ENCODE results near the gene SHMT2. TPM values are rescaled to one million over a fixed set of nuclear protein-coding genes. Genes with fewer than 3 reads are reported as not detected.

Gene SHMT2
- total and polyA plus RNA-seq, 2 donors (not counting 1 experiment from before 2014, with no cell fraction given) = 154 to 380 TPM

DNA sequence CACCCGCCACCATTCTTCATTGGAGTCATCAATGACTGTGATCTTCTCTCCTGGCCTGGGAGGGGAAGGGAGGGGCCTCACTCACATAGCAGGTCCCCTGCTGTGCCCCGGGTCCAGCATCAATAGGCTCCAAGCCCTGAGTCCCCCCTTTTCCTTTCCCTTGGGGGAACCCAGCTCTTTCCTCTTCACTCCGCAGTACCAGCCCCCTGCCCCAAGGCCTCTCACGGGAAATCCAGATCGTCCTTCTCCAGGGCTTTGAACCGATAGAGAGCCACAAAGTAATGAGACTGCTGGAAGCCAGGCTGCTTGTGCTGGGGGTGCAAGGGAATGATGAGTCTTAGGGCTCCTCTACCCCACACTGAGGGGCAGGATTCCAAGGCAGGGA, 14.8 kb downstream of the SHMT2 start:
- TF ChIP-seq, protein P1, sequence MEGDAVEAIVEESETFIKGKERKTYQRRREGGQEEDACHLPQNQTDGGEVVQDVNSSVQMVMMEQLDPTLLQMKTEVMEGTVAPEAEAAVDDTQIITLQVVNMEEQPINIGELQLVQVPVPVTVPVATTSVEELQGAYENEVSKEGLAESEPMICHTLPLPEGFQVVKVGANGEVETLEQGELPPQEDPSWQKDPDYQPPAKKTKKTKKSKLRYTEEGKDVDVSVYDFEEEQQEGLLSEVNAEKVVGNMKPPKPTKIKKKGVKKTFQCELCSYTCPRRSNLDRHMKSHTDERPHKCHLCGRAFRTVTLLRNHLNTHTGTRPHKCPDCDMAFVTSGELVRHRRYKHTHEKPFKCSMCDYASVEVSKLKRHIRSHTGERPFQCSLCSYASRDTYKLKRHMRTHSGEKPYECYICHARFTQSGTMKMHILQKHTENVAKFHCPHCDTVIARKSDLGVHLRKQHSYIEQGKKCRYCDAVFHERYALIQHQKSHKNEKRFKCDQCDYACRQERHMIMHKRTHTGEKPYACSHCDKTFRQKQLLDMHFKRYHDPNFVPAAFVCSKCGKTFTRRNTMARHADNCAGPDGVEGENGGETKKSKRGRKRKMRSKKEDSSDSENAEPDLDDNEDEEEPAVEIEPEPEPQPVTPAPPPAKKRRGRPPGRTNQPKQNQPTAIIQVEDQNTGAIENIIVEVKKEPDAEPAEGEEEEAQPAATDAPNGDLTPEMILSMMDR (conservative IDR thresholded peaks at IDR 0.05 in 1 of 2, IDR thresholded peaks at IDR 0.05 in 1 of 2; ENCODE audit: low read depth in 1 of 2, low read length in 2 of 2) = no peak
- TF ChIP-seq EZH2 (IDR thresholded peaks at IDR 0.05; ENCODE audit: low read length, missing control alignments) = no peak
- no peak overlapping the region for H2AFZ ChIP-seq (ENCODE audit: low read length)
- H3K4me1 ChIP-seq (ENCODE audit: control insufficient read depth, extremely low read depth, insufficient read depth, low read length) = peaks cover 20% of the 10 kb centered on the region
- no peak for DNase-seq (ENCODE audit: low read depth in 2 of 2)
- H4K20me1 ChIP-seq (ENCODE audit: control insufficient read depth, extremely low read depth, insufficient read depth, low read length) = no peaks in the 10 kb centered on the region
- H3K4me2 ChIP-seq (ENCODE audit: extremely low read depth, insufficient read depth, low read length) = no peak overlapping the region
- no peak overlapping the region for H3K27ac ChIP-seq (ENCODE audit: insufficient read depth, low read length)
- no peak overlapping the region for H3K9ac ChIP-seq (ENCODE audit: insufficient read depth, low read length)
- H3K4me3 ChIP-seq (replicated peaks in 1 of 4; ENCODE audit: control extremely low read depth in 1 of 4, insufficient read depth in 1 of 4, low read depth in 3 of 4, low read length in 4 of 4) = no peak overlapping the region
- H3K79me2 ChIP-seq (ENCODE audit: control insufficient read depth, insufficient read depth, low read length) = no peaks in the 10 kb centered on the region
- no peaks in the 10 kb centered on the region for H3K9me3 ChIP-seq (ENCODE audit: control insufficient read depth, insufficient read depth, low read depth, low read length)
- no peaks in the 10 kb centered on the region for H3K36me3 ChIP-seq (ENCODE audit: control insufficient read depth, insufficient read depth, low read length)
- H3K27me3 ChIP-seq (ENCODE audit: control insufficient read depth, insufficient read depth, low read length) = peaks cover 16% of the 10 kb centered on the region

DNA sequence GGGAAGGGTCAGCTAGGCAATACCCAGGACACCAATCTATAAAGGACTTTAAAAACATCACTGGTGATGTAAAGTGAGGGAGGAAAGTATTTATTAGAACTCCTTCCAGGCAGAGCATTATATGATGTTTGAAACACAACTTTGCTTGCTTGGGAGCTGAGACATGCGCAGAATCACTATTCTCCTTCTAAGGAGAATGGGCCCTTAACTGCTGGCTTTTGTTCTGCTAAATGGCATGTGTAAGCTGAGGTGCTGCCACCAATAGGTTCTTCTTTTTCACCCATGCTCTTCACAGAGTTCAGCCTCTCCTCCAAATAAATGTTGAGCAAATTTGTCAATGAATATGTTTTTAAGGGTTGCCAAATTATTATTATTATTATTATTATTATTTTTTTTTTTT, 17.5 kb downstream of the SHMT2 start:
- Histone ChIP-seq H3K9me3 (ENCODE audit: control insufficient read depth, insufficient read depth, low read depth, low read length) (no peaks in the 10 kb centered on the region), H3K4me3 (replicated peaks in 1 of 4; ENCODE audit: control extremely low read depth in 1 of 4, insufficient read depth in 1 of 4, low read depth in 3 of 4, low read length in 4 of 4) (no peak overlapping the region), H2AFZ (ENCODE audit: low read length) (no peak overlapping the region)

DNA sequence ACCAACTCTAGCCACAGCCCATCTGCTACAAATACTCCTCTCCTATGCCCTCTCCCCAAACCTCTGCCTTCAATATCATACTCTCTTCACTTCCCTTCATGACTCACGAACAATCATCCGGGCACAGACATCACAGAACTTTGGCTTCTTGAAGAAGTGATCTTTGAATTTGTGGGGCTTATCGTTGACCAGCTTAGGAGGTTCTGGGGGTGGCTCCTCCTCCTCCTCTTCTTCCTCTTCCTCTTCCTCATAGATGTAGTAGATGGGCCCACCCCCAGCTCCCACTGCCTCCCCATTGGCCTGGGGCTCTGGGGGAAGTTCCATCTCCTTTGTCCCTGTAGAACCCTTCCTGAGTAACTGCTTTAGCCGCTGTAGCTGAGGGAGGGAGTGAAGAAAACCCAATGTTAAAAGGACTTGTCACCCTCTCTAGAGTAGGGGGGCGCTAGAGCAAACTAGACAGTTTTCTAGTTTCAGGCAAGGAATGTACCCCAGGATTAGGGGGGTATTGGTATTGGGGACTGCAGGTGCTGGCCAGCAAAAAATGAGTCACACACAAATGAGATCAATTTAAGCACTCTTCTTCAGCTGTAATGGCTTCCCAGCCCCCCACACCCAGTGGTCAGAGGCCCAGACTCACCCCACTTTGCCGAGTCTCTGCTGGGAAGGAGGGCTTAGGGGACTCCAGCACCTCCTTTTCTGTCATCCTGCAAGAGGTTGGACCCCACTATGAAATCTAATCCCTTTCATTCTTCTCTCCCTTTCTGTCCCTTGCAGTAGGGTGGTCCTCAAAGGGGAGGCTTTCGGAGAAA, 19.6 kb downstream of the SHMT2 start:
- H4K20me1 ChIP-seq (ENCODE audit: control insufficient read depth, extremely low read depth, insufficient read depth, low read length) = no peaks in the 10 kb centered on the region
- no peaks in the 10 kb centered on the region for H3K27me3 ChIP-seq (ENCODE audit: control insufficient read depth, insufficient read depth, low read length)
- no peak overlapping the region for H3K9ac ChIP-seq (ENCODE audit: insufficient read depth, low read length)
- no peak for DNase-seq (ENCODE audit: low read depth in 2 of 2)
- no peaks in the 10 kb centered on the region for H3K79me2 ChIP-seq (ENCODE audit: control insufficient read depth, insufficient read depth, low read length)
- H3K4me2 ChIP-seq (ENCODE audit: extremely low read depth, insufficient read depth, low read length) = no peak overlapping the region
- no peaks in the 10 kb centered on the region for H3K9me3 ChIP-seq (ENCODE audit: control insufficient read depth, insufficient read depth, low read depth, low read length)
- H2AFZ ChIP-seq (ENCODE audit: low read length) = no peak overlapping the region
- no peak overlapping the region for H3K27ac ChIP-seq (ENCODE audit: insufficient read depth, low read length)
- TF ChIP-seq EZH2 (IDR thresholded peaks at IDR 0.05; ENCODE audit: low read length, missing control alignments) = no peak
- TF ChIP-seq, protein P1 (conservative IDR thresholded peaks at IDR 0.05 in 1 of 2, IDR thresholded peaks at IDR 0.05 in 1 of 2; ENCODE audit: low read depth in 1 of 2, low read length in 2 of 2) = no peak
- H3K4me3 ChIP-seq (replicated peaks in 1 of 4; ENCODE audit: control extremely low read depth in 1 of 4, insufficient read depth in 1 of 4, low read depth in 3 of 4, low read length in 4 of 4) = no peak overlapping the region
- no peaks in the 10 kb centered on the region for H3K4me1 ChIP-seq (ENCODE audit: control insufficient read depth, extremely low read depth, insufficient read depth, low read length)
- H3K36me3 ChIP-seq (ENCODE audit: control insufficient read depth, insufficient read depth, low read length) = no peaks in the 10 kb centered on the region

More for the DNA sequence above, 17.5 kb downstream of the SHMT2 start:
- Histone ChIP-seq H3K4me2 (ENCODE audit: extremely low read depth, insufficient read depth, low read length) (no peak overlapping the region), H4K20me1 (ENCODE audit: control insufficient read depth, extremely low read depth, insufficient read depth, low read length) (no peaks in the 10 kb centered on the region), H3K9ac (ENCODE audit: insufficient read depth, low read length) (no peak overlapping the region), H3K4me1 (ENCODE audit: control insufficient read depth, extremely low read depth, insufficient read depth, low read length) (peaks cover 5% of the 10 kb centered on the region), H3K36me3 (ENCODE audit: control insufficient read depth, insufficient read depth, low read length) (no peaks in the 10 kb centered on the region), H3K27ac (ENCODE audit: insufficient read depth, low read length) (no peak overlapping the region), H3K79me2 (ENCODE audit: control insufficient read depth, insufficient read depth, low read length) (no peaks in the 10 kb centered on the region), H3K27me3 (ENCODE audit: control insufficient read depth, insufficient read depth, low read length) (peaks cover 3% of the 10 kb centered on the region)
- TF ChIP-seq, protein P1 (conservative IDR thresholded peaks at IDR 0.05 in 1 of 2, IDR thresholded peaks at IDR 0.05 in 1 of 2; ENCODE audit: low read depth in 1 of 2, low read length in 2 of 2) = no peak
- no peak for TF ChIP-seq EZH2 (IDR thresholded peaks at IDR 0.05; ENCODE audit: low read length, missing control alignments)
- DNase-seq (ENCODE audit: low read depth in 2 of 2) = no peak
